Esophagus squamous epithelium (tissue), 5 donors: ENCODE results near the gene KLHDC8A. TPM values are rescaled to one million over a fixed set of nuclear protein-coding genes. Genes with fewer than 3 reads are reported as not detected.
"Not testable (repeated sequence)": the region's sequence is repeated elsewhere in the genome, so short reads cannot be mapped to it uniquely, and the experiment has no call there.

Source experiments
- DNase-seq: peaks from one replicate; lab custom pipeline; 2025; lab: John Stamatoyannopoulos, UW
- H3K27ac ChIP-seq, 4 donors: fragments of 200-600 bp; sonication (generic); one replicate each; pipeline ENCODE4 v1.5.1; 2016 to 2019; ENCODE audit warnings: mild to moderate bottlenecking in 1 of 4
- H3K27me3 ChIP-seq, 4 donors: fragments of 200-600 bp; sonication (generic); 1 replicate in 3 of 4; 2 replicates in 1 of 4; pipeline versions ENCODE4 v1.5.1 to v1.6.0; 2017 to 2021; ENCODE audit warnings: antibody characterized with exemption in 1 of 4
- H3K36me3 ChIP-seq, 3 donors: fragments of 200-600 bp; sonication (generic); one replicate each; pipeline ENCODE4 v1.5.1; 2016 to 2019
- H3K4me1 ChIP-seq, 3 donors: fragments of 200-600 bp; sonication (generic); one replicate each; pipeline ENCODE4 v1.5.1; 2017 to 2019
- H3K4me3 ChIP-seq, 4 donors: fragments of 200-600 bp; sonication (generic); 1 replicate in 3 of 4; 2 replicates in 1 of 4; pipeline ENCODE4 v1.5.1; 2016 to 2019; ENCODE audit warnings: mild to moderate bottlenecking in 2 of 4, moderate library complexity in 1 of 4
- H3K9me3 ChIP-seq, 3 donors: fragments of 200-600 bp; sonication (generic); one replicate each; pipeline ENCODE4 v1.5.1; 2016 to 2019
- CTCF ChIP-seq, 6 experiments: fragments of 450-650 bp in 4 of 6; fragments of 200-600 bp in 2 of 6; sonication (generic) in 2 of 6; IDR thresholded peaks; one replicate each; pipeline ENCODE4 v1.5.1; 2016 to 2019; ENCODE audit warnings: antibody characterized with exemption in 6 of 6, mild to moderate bottlenecking in 4 of 6, moderate library complexity in 4 of 6
- POLR2A ChIP-seq, 4 donors: fragments of 450-650 bp; IDR thresholded peaks; one replicate each; pipeline ENCODE4 v1.6.1; 2017; ENCODE audit warnings: antibody characterized with exemption in 4 of 4, mild to moderate bottlenecking in 4 of 4, moderate library complexity in 3 of 4
- WGBS, 2 donors: methylation state at CpG; one replicate each; pipeline ENCODE4 v1.1.5; 2018; 5-methylcytosine and 5-hydroxymethylcytosine counted together
- intact Hi-C: fragments of 100-400 bp; cut with DNase I; formaldehyde crosslinking; loops from one replicate; pipeline ENCODE4 v1.15.0; 2022
- total RNA-seq, 4 donors: library from RNA; depleted of rRNA; stranded (reverse); fragments of >200 nt; gene quantifications; one replicate each; pipeline ENCODE4 v1.1.0, GENCODE V29; 2016
- donor health status: DM: yes; HTN: yes; CAD: no.

The KLHDC8A gene
- total RNA-seq, 4 donors from 2014 or later: 0.97 to 4.4 (median 2.1) TPM

GRCh38 chr1:205370780-205371179 is 14.1 kb upstream of the KLHDC8A start:
- TF ChIP-seq CTCF (IDR thresholded peaks at IDR 0.05) (no peak), POLR2A (IDR thresholded peaks at IDR 0.05) (no peak)
- Histone ChIP-seq H3K27me3 (peaks cover 0 to 34% (median 0%) of the 10 kb centered on the region in 4 donors), H3K4me3 (no peak overlapping the region), H3K27ac (no peak overlapping the region), H3K9me3 (no peaks in the 10 kb centered on the region), H3K36me3 (no peaks in the 10 kb centered on the region), H3K4me1 (peaks cover 5 to 46% (median 28%) of the 10 kb centered on the region in 3 donors)
- intact Hi-C loops: no loop called here
- no peak for DNase-seq

- DNase-seq: no peak
- peaks cover 0 to 29% (median 0%) of the 10 kb centered on the region in 4 donors for H3K27me3 ChIP-seq
- 40 to 72% methylated on average over 3 of the region's 3 CpGs for WGBS, 2 donors
- intact Hi-C loops: no loop called here
- H3K9me3 ChIP-seq: no peaks in the 10 kb centered on the region
- H3K27ac ChIP-seq: no peak overlapping the region
- no peak for TF ChIP-seq POLR2A (IDR thresholded peaks at IDR 0.05)
- TF ChIP-seq CTCF (IDR thresholded peaks at IDR 0.05): no peak
- H3K4me1 ChIP-seq: peaks cover 5 to 35% (median 22%) of the 10 kb centered on the region in 3 donors
- H3K4me3 ChIP-seq: no peak overlapping the region
- no peaks in the 10 kb centered on the region for H3K36me3 ChIP-seq
Measured at GRCh38 chr1:205369701-205370123, 13.0 kb upstream of the KLHDC8A start.

- TF ChIP-seq POLR2A (IDR thresholded peaks at IDR 0.05) (no peak), CTCF (IDR thresholded peaks at IDR 0.05) (no peak)
- peaks cover 5 to 23% (median 15%) of the 10 kb centered on the region in 3 donors for H3K4me1 ChIP-seq
- no peak overlapping the region for H3K4me3 ChIP-seq
- H3K36me3 ChIP-seq: no peaks in the 10 kb centered on the region
- H3K9me3 ChIP-seq: no peaks in the 10 kb centered on the region
- H3K27ac ChIP-seq: no peak overlapping the region
- intact Hi-C loops: no loop called here
- WGBS, 2 donors: 84 to 96% methylated on average over 6 of the region's 6 CpGs
- H3K27me3 ChIP-seq: peaks cover 0 to 21% (median 0%) of the 10 kb centered on the region in 4 donors
- DNase-seq: no peak
Measured at GRCh38 chr1:205368478-205368877, 11.8 kb upstream of the KLHDC8A start.

- no peaks in the 10 kb centered on the region for H3K36me3 ChIP-seq
- intact Hi-C loops: no loop called here
Measured at GRCh38 chr1:205365945-205366463, 9.3 kb upstream of the KLHDC8A start.

GRCh38 chr1:205365086-205365485 is 8.4 kb upstream of the KLHDC8A start:
- H3K27ac ChIP-seq, H3K36me3 ChIP-seq: not testable (repeated sequence)
- WGBS, 2 donors: 86 to 100% methylated on average over 8 of the region's 8 CpGs

More at GRCh38 chr1:205365945-205366463, 9.3 kb upstream of the KLHDC8A start:
- H3K27me3 ChIP-seq: peaks cover 0 to under 1% (median 0%) of the 10 kb centered on the region in 4 donors
- DNase-seq: no peak
- no peak overlapping the region for H3K27ac ChIP-seq
- no peak overlapping the region for H3K4me3 ChIP-seq
- TF ChIP-seq CTCF (IDR thresholded peaks at IDR 0.05) (no peak), POLR2A (IDR thresholded peaks at IDR 0.05) (no peak)
- peaks cover 0 to 5% (median 4%) of the 10 kb centered on the region in 3 donors for H3K4me1 ChIP-seq
- WGBS, 2 donors: 24 to 35% methylated on average over 7 to 8 of the region's 8 CpGs
- no peaks in the 10 kb centered on the region for H3K9me3 ChIP-seq

More at GRCh38 chr1:205365086-205365485, 8.4 kb upstream of the KLHDC8A start:
- DNase-seq, H3K9me3 ChIP-seq, H3K27me3 ChIP-seq, H3K4me3 ChIP-seq, H3K4me1 ChIP-seq, intact Hi-C loops: not testable (repeated sequence)
